ENCODE data around the gene DHODH.

Gene DHODH

GRCh38 chr16:72023962-72024361 is 15.4 kb downstream of the DHODH start:
- no peak for DNase-seq (ENCODE audit: low read depth, low spot score)
- TF ChIP-seq, protein P1, sequence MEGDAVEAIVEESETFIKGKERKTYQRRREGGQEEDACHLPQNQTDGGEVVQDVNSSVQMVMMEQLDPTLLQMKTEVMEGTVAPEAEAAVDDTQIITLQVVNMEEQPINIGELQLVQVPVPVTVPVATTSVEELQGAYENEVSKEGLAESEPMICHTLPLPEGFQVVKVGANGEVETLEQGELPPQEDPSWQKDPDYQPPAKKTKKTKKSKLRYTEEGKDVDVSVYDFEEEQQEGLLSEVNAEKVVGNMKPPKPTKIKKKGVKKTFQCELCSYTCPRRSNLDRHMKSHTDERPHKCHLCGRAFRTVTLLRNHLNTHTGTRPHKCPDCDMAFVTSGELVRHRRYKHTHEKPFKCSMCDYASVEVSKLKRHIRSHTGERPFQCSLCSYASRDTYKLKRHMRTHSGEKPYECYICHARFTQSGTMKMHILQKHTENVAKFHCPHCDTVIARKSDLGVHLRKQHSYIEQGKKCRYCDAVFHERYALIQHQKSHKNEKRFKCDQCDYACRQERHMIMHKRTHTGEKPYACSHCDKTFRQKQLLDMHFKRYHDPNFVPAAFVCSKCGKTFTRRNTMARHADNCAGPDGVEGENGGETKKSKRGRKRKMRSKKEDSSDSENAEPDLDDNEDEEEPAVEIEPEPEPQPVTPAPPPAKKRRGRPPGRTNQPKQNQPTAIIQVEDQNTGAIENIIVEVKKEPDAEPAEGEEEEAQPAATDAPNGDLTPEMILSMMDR (IDR thresholded peaks at IDR 0.05; ENCODE audit: low read depth, low read length) = no peak
- no peak overlapping the region for H3K4me3 ChIP-seq (ENCODE audit: low read depth, low read length)
- in situ Hi-C loops (cut with HindIII; ENCODE audit: low sequenced_read_pairs) = no loop called here

DNA sequence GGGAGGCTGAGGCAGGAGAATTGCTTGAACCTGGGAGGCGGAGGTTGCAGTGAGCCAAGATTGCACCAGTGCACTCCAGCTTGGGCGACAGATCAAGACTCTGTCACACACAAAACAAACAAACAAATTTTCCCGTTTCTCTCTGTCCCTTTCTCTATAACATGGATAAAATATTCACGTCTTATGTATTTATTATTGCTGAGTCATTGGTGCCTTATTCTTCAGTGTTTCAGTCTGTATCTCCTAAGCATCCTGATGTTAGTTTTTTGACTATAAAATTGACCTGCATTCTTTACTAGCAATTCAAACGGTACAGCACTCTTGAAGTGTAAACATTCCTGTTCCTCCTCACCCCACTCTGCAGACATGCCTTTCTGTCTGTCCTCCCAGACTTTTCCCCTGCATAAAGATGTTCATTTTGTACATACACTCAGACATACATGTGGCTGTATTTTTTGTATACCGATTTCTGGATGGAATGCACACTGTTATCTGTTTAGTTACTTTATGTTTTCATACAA is 16.4 kb downstream of the DHODH start:
- in situ Hi-C loops (cut with HindIII; ENCODE audit: low sequenced_read_pairs) = no loop called here
- TF ChIP-seq, protein P1 (IDR thresholded peaks at IDR 0.05; ENCODE audit: low read depth, low read length) = no peak
- DNase-seq (ENCODE audit: low read depth, low spot score) = no peak
- H3K4me3 ChIP-seq (ENCODE audit: low read depth, low read length) = no peak overlapping the region

GRCh38 chr16:72025404-72026114 is 17.0 kb downstream of the DHODH start:
- in situ Hi-C loops (cut with HindIII; ENCODE audit: low sequenced_read_pairs) = no loop called here
- TF ChIP-seq, protein P1 (IDR thresholded peaks at IDR 0.05; ENCODE audit: low read depth, low read length) = no peak
- DNase-seq (ENCODE audit: low read depth, low spot score) = no peak
- no peak overlapping the region for H3K4me3 ChIP-seq (ENCODE audit: low read depth, low read length)

GRCh38 chr16:72027669-72028378 is 19.3 kb downstream of the DHODH start:
- DNase-seq (ENCODE audit: low read depth, low spot score) = no peak
- in situ Hi-C loops (cut with HindIII; ENCODE audit: low sequenced_read_pairs) = no loop called here
- H3K4me3 ChIP-seq (ENCODE audit: low read depth, low read length) = no peak overlapping the region
- TF ChIP-seq, protein P1 (IDR thresholded peaks at IDR 0.05; ENCODE audit: low read depth, low read length) = no peak

- H3K4me3 ChIP-seq (ENCODE audit: low read depth, low read length) = no peak overlapping the region
- DNase-seq (ENCODE audit: low read depth, low spot score) = no peak
- in situ Hi-C loops (cut with HindIII; ENCODE audit: low sequenced_read_pairs) = no loop called here
- TF ChIP-seq, protein P1 (IDR thresholded peaks at IDR 0.05; ENCODE audit: low read depth, low read length) = no peak
Measured at GRCh38 chr16:72029567-72030271, 21.2 kb downstream of the DHODH start.

GRCh38 chr16:72033437-72033836 is 24.9 kb downstream of the DHODH start:
- in situ Hi-C loops (cut with HindIII; ENCODE audit: low sequenced_read_pairs) = no loop called here
- TF ChIP-seq, protein P1 (IDR thresholded peaks at IDR 0.05; ENCODE audit: low read depth, low read length) = no peak
- no peak for DNase-seq (ENCODE audit: low read depth, low spot score)
- H3K4me3 ChIP-seq (ENCODE audit: low read depth, low read length) = no peak overlapping the region
